GM23248 (cell line): ENCODE measurements around the gene FMN2.

Experiments
- EZH2 ChIP-seq: fragments of 200-600 bp; sonication (generic); IDR thresholded peaks from 2 replicates; pipeline ENCODE4 v1.6.1; 2018; ENCODE audit warnings: antibody characterized with exemption, mild to moderate bottlenecking; ENCODE audit not compliant: insufficient read depth, poor library complexity, severe bottlenecking
- EZH2phosphoT487 ChIP-seq: fragments of 200-600 bp; sonication (generic); IDR thresholded peaks from 2 replicates; pipeline ENCODE4 v1.6.1; 2018; ENCODE audit warnings: antibody characterized with exemption, moderate library complexity, mild to moderate bottlenecking, low read depth; ENCODE audit not compliant: insufficient read depth

DNA sequence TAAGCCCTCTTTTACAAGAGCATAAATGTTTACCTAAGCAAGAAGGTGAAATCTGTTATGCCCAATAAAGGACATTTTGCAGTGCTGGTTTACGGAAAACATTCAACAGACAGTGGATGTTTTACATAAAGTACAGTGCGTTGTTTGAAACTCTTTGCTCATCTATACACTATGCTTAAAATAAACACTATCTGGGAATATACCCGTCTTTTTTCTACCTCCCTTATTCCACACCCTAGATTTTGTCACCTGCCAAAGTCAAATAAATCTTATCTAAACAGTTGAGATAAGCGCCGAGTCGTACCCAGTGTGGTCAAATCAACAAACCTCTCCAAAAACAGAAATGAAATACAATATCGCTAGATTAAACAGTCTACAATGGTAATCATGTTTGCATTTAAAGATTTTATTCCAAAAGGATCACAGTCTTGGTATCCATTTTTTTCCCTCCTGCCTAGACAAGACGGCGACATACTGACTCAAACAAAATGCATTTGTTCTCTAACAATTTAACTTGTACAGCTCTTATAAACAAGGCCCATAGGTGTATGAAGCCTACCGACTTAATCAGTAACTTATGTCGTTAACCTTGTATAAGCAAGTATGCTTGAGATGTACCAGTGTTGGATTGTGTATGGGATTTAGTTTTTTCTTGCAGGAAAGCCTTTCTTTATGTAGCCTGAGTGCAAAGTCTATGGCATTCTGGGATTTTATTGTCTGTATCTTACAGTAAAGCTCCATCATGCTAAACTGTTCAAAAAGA, 189.1 kb downstream of the FMN2 start:
- TF ChIP-seq EZH2 (no peak), EZH2phosphoT487 (no peak)
